ENCODE data around the gene BCR.

BCR gene

GRCh38 chr22:23218053-23218866 is 38.0 kb downstream of the BCR start:
- no peak for DNase-seq

- DNase-seq: no peak
Measured at GRCh38 chr22:23218867-23219251, 38.5 kb downstream of the BCR start.

- DNase-seq: no peak
Measured at GRCh38 chr22:23219317-23219716, 39.0 kb downstream of the BCR start.

- no peak for DNase-seq
Measured at GRCh38 chr22:23219822-23220484, 39.6 kb downstream of the BCR start.

GRCh38 chr22:23220485-23221350 is 40.4 kb downstream of the BCR start:
- DNase-seq: no peak

- no peak for DNase-seq
Measured at GRCh38 chr22:23221351-23221804, 41.1 kb downstream of the BCR start.

GRCh38 chr22:23222033-23222792 is 41.9 kb downstream of the BCR start:
- no peak for DNase-seq

GRCh38 chr22:23222793-23223568 is 42.7 kb downstream of the BCR start:
- DNase-seq: no peak

GRCh38 chr22:23223569-23224317 is 43.4 kb downstream of the BCR start:
- DNase-seq: no peak

GRCh38 chr22:23224846-23225245 is 44.5 kb downstream of the BCR start:
- no peak for DNase-seq

- DNase-seq: no peak
Measured at GRCh38 chr22:23225337-23225723, 45.0 kb downstream of the BCR start.

- DNase-seq: no peak
Measured at GRCh38 chr22:23225724-23226496, 45.6 kb downstream of the BCR start.

- no peak for DNase-seq
Measured at GRCh38 chr22:23226497-23226850, 46.2 kb downstream of the BCR start.

- no peak for DNase-seq
Measured at GRCh38 chr22:23227380-23227779, 47.1 kb downstream of the BCR start.

GRCh38 chr22:23228503-23228902 is 48.2 kb downstream of the BCR start:
- no peak for DNase-seq

- DNase-seq: no peak
Measured at GRCh38 chr22:23229646-23230045, 49.3 kb downstream of the BCR start.

- no peak for DNase-seq
Measured at GRCh38 chr22:23230348-23231068, 50.2 kb downstream of the BCR start.

- no peak for DNase-seq
Measured at GRCh38 chr22:23231471-23232093, 51.3 kb downstream of the BCR start.

Data from amniotic stem cell (primary cell).